H9 (cell line): ENCODE results near the gene ZNF275. TPM values are rescaled to one million over a fixed set of nuclear protein-coding genes. Genes with fewer than 3 reads are reported as not detected.

Source experiments
- DNase-seq: peaks from one replicate; pipeline ENCODE4 v3.0.0-alpha.2; 2017
- H2AFZ ChIP-seq: one replicate; pipeline ENCODE4 v1.6.1; 2013; ENCODE audit warnings: mild to moderate bottlenecking, low read length, control low read depth, moderate library complexity
- H2AK5ac ChIP-seq: 2 replicates; pipeline ENCODE4 v1.6.1; 2013; ENCODE audit warnings: low read length, control low read depth, mixed read lengths; ENCODE audit not compliant: insufficient read length
- H2BK120ac ChIP-seq: one replicate; pipeline ENCODE4 v1.6.1; 2013; ENCODE audit warnings: low read depth, mild to moderate bottlenecking, low read length, control low read depth, inconsistent platforms; ENCODE audit not compliant: poor library complexity, severe bottlenecking
- H2BK12ac ChIP-seq: 2 replicates; pipeline ENCODE4 v1.6.1; 2013; ENCODE audit warnings: low read length, control low read depth, mixed read lengths, low read depth; ENCODE audit not compliant: insufficient read length
- H2BK15ac ChIP-seq: 2 replicates; pipeline ENCODE4 v1.6.1; 2013; ENCODE audit warnings: low read depth, low read length, control low read depth
- H2BK20ac ChIP-seq: one replicate; pipeline ENCODE4 v1.6.1; 2013; ENCODE audit warnings: low read depth, mild to moderate bottlenecking, low read length, control low read depth, inconsistent platforms; ENCODE audit not compliant: poor library complexity, severe bottlenecking
- H2BK5ac ChIP-seq: 2 replicates; pipeline ENCODE4 v1.6.1; 2013; ENCODE audit warnings: low read length, control low read depth, mixed read lengths; ENCODE audit not compliant: insufficient read length
- H3K14ac ChIP-seq: 2 replicates; pipeline ENCODE4 v1.6.1; 2013; ENCODE audit warnings: low read length, control low read depth; ENCODE audit not compliant: insufficient read depth
- H3K18ac ChIP-seq: 2 replicates; pipeline ENCODE4 v1.6.1; 2013; ENCODE audit warnings: low read depth, mild to moderate bottlenecking, mixed read lengths, low read length, control low read depth; ENCODE audit not compliant: insufficient read length
- H3K23ac ChIP-seq: 2 replicates; pipeline ENCODE4 v1.6.1; 2013; ENCODE audit warnings: low read length, control low read depth, mixed read lengths, low read depth; ENCODE audit not compliant: insufficient read length
- H3K23me2 ChIP-seq: 2 replicates; pipeline ENCODE4 v1.6.1; 2013; ENCODE audit warnings: low read depth, mild to moderate bottlenecking, mixed read lengths, low read length, control low read depth; ENCODE audit not compliant: insufficient read length, poor library complexity, severe bottlenecking
- H3K27ac ChIP-seq: 2 replicates; pipeline ENCODE4 v1.5.1; 2013; ENCODE audit warnings: low read length, control low read depth, mixed read lengths, low read depth; ENCODE audit not compliant: insufficient read length
- H3K27me3 ChIP-seq: 2 replicates; pipeline ENCODE4 v1.6.1; 2013; ENCODE audit warnings: low read length, control low read depth, inconsistent platforms; ENCODE audit not compliant: insufficient read depth
- H3K4ac ChIP-seq: 2 replicates; pipeline ENCODE4 v1.6.1; 2013; ENCODE audit warnings: low read depth, mild to moderate bottlenecking, control low read depth, inconsistent platforms, low read length, moderate library complexity
- H3K4me1 ChIP-seq: 2 replicates; pipeline ENCODE4 v1.6.1; 2013; ENCODE audit warnings: low read length, control low read depth, inconsistent platforms; ENCODE audit not compliant: insufficient read depth
- H3K4me2 ChIP-seq: 2 replicates; pipeline ENCODE4 v1.6.1; 2013; ENCODE audit warnings: low read length, control low read depth, mixed read lengths; ENCODE audit not compliant: insufficient read length, insufficient read depth
- H3K56ac ChIP-seq: 2 replicates; pipeline ENCODE4 v1.6.1; 2013; ENCODE audit warnings: low read depth, mild to moderate bottlenecking, mixed read lengths, low read length, control low read depth; ENCODE audit not compliant: insufficient read length
- H3K79me1 ChIP-seq: 2 replicates; pipeline ENCODE4 v1.6.1; 2013; ENCODE audit warnings: low read depth, mild to moderate bottlenecking, moderate library complexity, low read length, control low read depth, inconsistent platforms; ENCODE audit not compliant: insufficient read depth, poor library complexity, severe bottlenecking
- H3K79me2 ChIP-seq: 2 replicates; pipeline ENCODE4 v1.6.1; 2013; ENCODE audit warnings: low read length, control low read depth, inconsistent platforms; ENCODE audit not compliant: insufficient read depth
- H3K9ac ChIP-seq: 2 replicates; pipeline ENCODE4 v1.6.1; 2013; ENCODE audit warnings: low read length, control low read depth, mixed read lengths; ENCODE audit not compliant: insufficient read length; ENCODE audit errors: extremely low read depth
- H3K9me3 ChIP-seq: one replicate; pipeline ENCODE4 v1.6.1; 2013; ENCODE audit warnings: low read depth, low read length, inconsistent platforms; ENCODE audit not compliant: control insufficient read depth
- H3T11ph ChIP-seq: one replicate; pipeline ENCODE4 v1.6.1; 2013; ENCODE audit warnings: mild to moderate bottlenecking, low read length, control low read depth, inconsistent platforms
- H4K20me1 ChIP-seq: one replicate; pipeline ENCODE4 v1.6.1; 2013; ENCODE audit not compliant: control insufficient read depth, insufficient read length, insufficient read depth
- H4K5ac ChIP-seq: 2 replicates; pipeline ENCODE4 v1.6.1; 2013; ENCODE audit warnings: low read depth, mild to moderate bottlenecking, mixed read lengths, low read length, control low read depth; ENCODE audit not compliant: insufficient read length
- H4K8ac ChIP-seq: replicated peaks from 2 replicates; pipeline ENCODE4 v1.6.1; 2013; ENCODE audit warnings: low read length, control low read depth, mixed read lengths, low read depth; ENCODE audit not compliant: insufficient read length
- H4K91ac ChIP-seq: 2 replicates; pipeline ENCODE4 v1.6.1; 2013; ENCODE audit warnings: low read depth, mild to moderate bottlenecking, moderate library complexity, mixed read lengths, low read length, control low read depth; ENCODE audit not compliant: insufficient read length
- H3K27ac Mint-ChIP-seq, 3 experiments: 2 replicates in 2 of 3; 3 replicates in 1 of 3; pipeline ENCODE4 v1.8.0; 2020 to 2021; ENCODE audit warnings: mixed read lengths in 3 of 3, mild to moderate bottlenecking in 1 of 3, moderate library complexity in 1 of 3
- H3K27me3 Mint-ChIP-seq: 2 replicates; pipeline ENCODE4 v1.8.0; 2021; ENCODE audit warnings: low read depth, mild to moderate bottlenecking, moderate library complexity, mixed read lengths
- H3K36me3 Mint-ChIP-seq, 3 experiments: 2 replicates in 2 of 3; 3 replicates in 1 of 3; pipeline ENCODE4 v1.8.0; 2020 to 2021; ENCODE audit warnings: low read depth in 3 of 3, mixed read lengths in 3 of 3; ENCODE audit not compliant: insufficient read depth in 1 of 3
- H3K4me1 Mint-ChIP-seq, 2 experiments: 2 replicates each; pipeline ENCODE4 v1.8.0; 2020; ENCODE audit warnings: mixed read lengths in 2 of 2
- H3K4me3 Mint-ChIP-seq, 2 experiments: 2 replicates in 1 of 2; 3 replicates in 1 of 2; pipeline ENCODE4 v1.8.0; 2020 to 2021; ENCODE audit warnings: mild to moderate bottlenecking in 2 of 2, mixed read lengths in 2 of 2, moderate library complexity in 1 of 2
- H3K9me3 Mint-ChIP-seq, 2 experiments: 2 replicates in 1 of 2; 3 replicates in 1 of 2; pipeline ENCODE4 v1.8.0; 2020; ENCODE audit warnings: mild to moderate bottlenecking in 2 of 2, mixed read lengths in 2 of 2, moderate library complexity in 1 of 2
- total RNA-seq: library from RNA; stranded (reverse); gene quantifications from 2 replicates; pipeline ENCODE4 v1.2.1, GENCODE V29; 2021
- TF ChIP-seq, protein P1 (sequence below): fragments of 200-600 bp; sonication (generic); conservative IDR thresholded peaks from 3 replicates; pipeline ENCODE4 v1.8.0; 2021; ENCODE audit warnings: antibody characterized with exemption, mild to moderate bottlenecking

ZNF275 gene
- total RNA-seq, 1 experiment from 2014 or later: 11.8 TPM

- no peaks in the 10 kb centered on the region for H3K79me1 ChIP-seq
- H3K27ac Mint-ChIP-seq: no peak overlapping the region; a peak in 1 of 7 replicates
- H2BK5ac ChIP-seq: no peak overlapping the region
- H4K20me1 ChIP-seq: no peaks in the 10 kb centered on the region
- H3K14ac ChIP-seq: no peak overlapping the region
- H3K23ac ChIP-seq: no peak overlapping the region
- no peak overlapping the region for H2BK20ac ChIP-seq
- no peak overlapping the region for H2AFZ ChIP-seq
- H2BK120ac ChIP-seq: no peak overlapping the region
- H3K27me3 ChIP-seq: no peaks in the 10 kb centered on the region
- H3K4ac ChIP-seq: no peak overlapping the region
- H2BK15ac ChIP-seq: no peak overlapping the region
- H3K56ac ChIP-seq: no peak overlapping the region
- H4K5ac ChIP-seq: no peak overlapping the region
- H3K27me3 Mint-ChIP-seq: peaks cover 2% of the 10 kb centered on the region
- no peak overlapping the region for H3K4me2 ChIP-seq
- H4K8ac ChIP-seq: no peak overlapping the region
- H3K36me3 Mint-ChIP-seq: peaks cover 6 to 8% (median 8%) of the 10 kb centered on the region in 3 experiments; a peak in 5 of 7 replicates
- no peaks in the 10 kb centered on the region for H3K79me2 ChIP-seq
- H3K4me1 ChIP-seq: no peaks in the 10 kb centered on the region
- no peak overlapping the region for H3K18ac ChIP-seq
- no peak overlapping the region for H3K9ac ChIP-seq
- no peak overlapping the region for H2BK12ac ChIP-seq
- H2AK5ac ChIP-seq: no peak overlapping the region
- H3K9me3 Mint-ChIP-seq: peaks cover 69 to 78% of the 10 kb centered on the region in 2 experiments
- no peaks in the 10 kb centered on the region for H3K23me2 ChIP-seq
- H3K9me3 ChIP-seq: peaks cover 30% of the 10 kb centered on the region
- DNase-seq: no peak
- H3K4me3 Mint-ChIP-seq: no peak overlapping the region
- peaks cover 3 to 8% of the 10 kb centered on the region in 2 experiments; a peak in 3 of 4 replicates for H3K4me1 Mint-ChIP-seq
- TF ChIP-seq, protein P1, sequence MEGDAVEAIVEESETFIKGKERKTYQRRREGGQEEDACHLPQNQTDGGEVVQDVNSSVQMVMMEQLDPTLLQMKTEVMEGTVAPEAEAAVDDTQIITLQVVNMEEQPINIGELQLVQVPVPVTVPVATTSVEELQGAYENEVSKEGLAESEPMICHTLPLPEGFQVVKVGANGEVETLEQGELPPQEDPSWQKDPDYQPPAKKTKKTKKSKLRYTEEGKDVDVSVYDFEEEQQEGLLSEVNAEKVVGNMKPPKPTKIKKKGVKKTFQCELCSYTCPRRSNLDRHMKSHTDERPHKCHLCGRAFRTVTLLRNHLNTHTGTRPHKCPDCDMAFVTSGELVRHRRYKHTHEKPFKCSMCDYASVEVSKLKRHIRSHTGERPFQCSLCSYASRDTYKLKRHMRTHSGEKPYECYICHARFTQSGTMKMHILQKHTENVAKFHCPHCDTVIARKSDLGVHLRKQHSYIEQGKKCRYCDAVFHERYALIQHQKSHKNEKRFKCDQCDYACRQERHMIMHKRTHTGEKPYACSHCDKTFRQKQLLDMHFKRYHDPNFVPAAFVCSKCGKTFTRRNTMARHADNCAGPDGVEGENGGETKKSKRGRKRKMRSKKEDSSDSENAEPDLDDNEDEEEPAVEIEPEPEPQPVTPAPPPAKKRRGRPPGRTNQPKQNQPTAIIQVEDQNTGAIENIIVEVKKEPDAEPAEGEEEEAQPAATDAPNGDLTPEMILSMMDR: no peak
- H3T11ph ChIP-seq: no peak overlapping the region
- no peak overlapping the region for H4K91ac ChIP-seq
- H3K27ac ChIP-seq: no peak overlapping the region
Measured at GRCh38 chrX:153372949-153373348, 39.0 kb downstream of the ZNF275 start.
